ENCODE measurements around the gene RNF123.

Gene RNF123

GRCh38 chr3:49653621-49654020 lies 35.7 kb upstream of the RNF123 start:
- TF ChIP-seq MAX (IDR thresholded peaks at IDR 0.05) = no peak
- no peak for TF ChIP-seq RAD21 (IDR thresholded peaks at IDR 0.05; ENCODE audit: low read depth)
- TF ChIP-seq YY1 (IDR thresholded peaks at IDR 0.05; ENCODE audit: low read depth) = no peak
- no peak for TF ChIP-seq FOXM1 (IDR thresholded peaks at IDR 0.05; ENCODE audit: borderline replicate concordance, low read depth)
- no peak for TF ChIP-seq REST (IDR thresholded peaks at IDR 0.05; ENCODE audit: low read depth)
- no peak for TF ChIP-seq TAF1 (IDR thresholded peaks at IDR 0.05; ENCODE audit: low read depth)
- no peak for TF ChIP-seq TCF12 (IDR thresholded peaks at IDR 0.05; ENCODE audit: low read depth)
- no peak for TF ChIP-seq ZBTB7A (IDR thresholded peaks at IDR 0.05; ENCODE audit: low read depth)

GRCh38 chr3:49654176-49654825 lies 35.1 kb upstream of the RNF123 start:
- TF ChIP-seq TEAD4 (IDR thresholded peaks at IDR 0.05) (no peak), CREB1 (IDR thresholded peaks at IDR 0.05; ENCODE audit: low read depth) (no peak), USF1 (IDR thresholded peaks at IDR 0.05) (no peak), YY1 (IDR thresholded peaks at IDR 0.05; ENCODE audit: low read depth) (no peak)

GRCh38 chr3:49654955-49655556 lies 34.3 kb upstream of the RNF123 start:
- TF ChIP-seq USF1 (IDR thresholded peaks at IDR 0.05) (peak; percentile 76), MAX (IDR thresholded peaks at IDR 0.05) (peak; percentile 44; the same call in 1 of the 2 replicates), TCF12 (IDR thresholded peaks at IDR 0.05; ENCODE audit: low read depth) (peak; percentile 90), EP300 (IDR thresholded peaks at IDR 0.05; ENCODE audit: borderline replicate concordance) (peak; percentile 55; the same call in 1 of the 2 replicates), NFIC (IDR thresholded peaks at IDR 0.05) (peak; percentile 81), RAD21 (IDR thresholded peaks at IDR 0.05; ENCODE audit: low read depth) (no peak), CEBPB (IDR thresholded peaks at IDR 0.05) (no peak)

GRCh38 chr3:49655731-49656285 lies 33.5 kb upstream of the RNF123 start:
- TF ChIP-seq TEAD4 (IDR thresholded peaks at IDR 0.05) (no peak), CEBPB (IDR thresholded peaks at IDR 0.05) (no peak), EP300 (IDR thresholded peaks at IDR 0.05; ENCODE audit: borderline replicate concordance) (no peak), RAD21 (IDR thresholded peaks at IDR 0.05; ENCODE audit: low read depth) (no peak), YY1 (IDR thresholded peaks at IDR 0.05; ENCODE audit: low read depth) (no peak), FOXM1 (IDR thresholded peaks at IDR 0.05; ENCODE audit: borderline replicate concordance, low read depth) (no peak), ZBTB7A (IDR thresholded peaks at IDR 0.05; ENCODE audit: low read depth) (no peak), TAF1 (IDR thresholded peaks at IDR 0.05; ENCODE audit: low read depth) (no peak), REST (IDR thresholded peaks at IDR 0.05; ENCODE audit: low read depth) (no peak), CREB1 (IDR thresholded peaks at IDR 0.05; ENCODE audit: low read depth) (no peak), NFIC (IDR thresholded peaks at IDR 0.05) (no peak), TCF12 (IDR thresholded peaks at IDR 0.05; ENCODE audit: low read depth) (no peak), MAX (IDR thresholded peaks at IDR 0.05) (no peak), EGR1 (IDR thresholded peaks at IDR 0.05) (no peak), USF1 (IDR thresholded peaks at IDR 0.05) (no peak)

- TF ChIP-seq RAD21 (IDR thresholded peaks at IDR 0.05; ENCODE audit: low read depth) = no peak
- no peak for TF ChIP-seq FOXM1 (IDR thresholded peaks at IDR 0.05; ENCODE audit: borderline replicate concordance, low read depth)
- no peak for TF ChIP-seq YY1 (IDR thresholded peaks at IDR 0.05; ENCODE audit: low read depth)
- TF ChIP-seq USF1 (IDR thresholded peaks at IDR 0.05) = no peak
- no peak for TF ChIP-seq EGR1 (IDR thresholded peaks at IDR 0.05)
- TF ChIP-seq EP300 (IDR thresholded peaks at IDR 0.05; ENCODE audit: borderline replicate concordance) = no peak
- TF ChIP-seq CREB1 (IDR thresholded peaks at IDR 0.05; ENCODE audit: low read depth) = no peak
- TF ChIP-seq NFIC (IDR thresholded peaks at IDR 0.05) = no peak
- TF ChIP-seq TAF1 (IDR thresholded peaks at IDR 0.05; ENCODE audit: low read depth) = no peak
- TF ChIP-seq CEBPB (IDR thresholded peaks at IDR 0.05) = no peak
- TF ChIP-seq MAX (IDR thresholded peaks at IDR 0.05) = no peak
- TF ChIP-seq ZBTB7A (IDR thresholded peaks at IDR 0.05; ENCODE audit: low read depth) = no peak
These were observed 32.7 kb upstream of the RNF123 start for GRCh38 chr3:49656541-49657112.

All from Ishikawa (cell line).